Renal pelvis (tissue), 4 donors: ENCODE measurements around the gene MBNL2. TPM values are rescaled to one million over a fixed set of nuclear protein-coding genes. Genes with fewer than 3 reads are reported as not detected.

ENCODE experiments used
- DNase-seq: peaks from one replicate; pipeline ENCODE4 v3.0.0-alpha.2; 2013
- polyA plus RNA-seq, 3 donors: library from polyadenylated mRNA; unstranded; fragments of 120-200 nt; gene quantifications; one replicate each; pipeline ENCODE4 v1.2.1, GENCODE V29; 2013; ENCODE audit not compliant: insufficient read length in 3 of 3

Gene MBNL2
- polyA plus RNA-seq, 3 donors = 51.2 to 69.0 (median 68.7) TPM

DNA sequence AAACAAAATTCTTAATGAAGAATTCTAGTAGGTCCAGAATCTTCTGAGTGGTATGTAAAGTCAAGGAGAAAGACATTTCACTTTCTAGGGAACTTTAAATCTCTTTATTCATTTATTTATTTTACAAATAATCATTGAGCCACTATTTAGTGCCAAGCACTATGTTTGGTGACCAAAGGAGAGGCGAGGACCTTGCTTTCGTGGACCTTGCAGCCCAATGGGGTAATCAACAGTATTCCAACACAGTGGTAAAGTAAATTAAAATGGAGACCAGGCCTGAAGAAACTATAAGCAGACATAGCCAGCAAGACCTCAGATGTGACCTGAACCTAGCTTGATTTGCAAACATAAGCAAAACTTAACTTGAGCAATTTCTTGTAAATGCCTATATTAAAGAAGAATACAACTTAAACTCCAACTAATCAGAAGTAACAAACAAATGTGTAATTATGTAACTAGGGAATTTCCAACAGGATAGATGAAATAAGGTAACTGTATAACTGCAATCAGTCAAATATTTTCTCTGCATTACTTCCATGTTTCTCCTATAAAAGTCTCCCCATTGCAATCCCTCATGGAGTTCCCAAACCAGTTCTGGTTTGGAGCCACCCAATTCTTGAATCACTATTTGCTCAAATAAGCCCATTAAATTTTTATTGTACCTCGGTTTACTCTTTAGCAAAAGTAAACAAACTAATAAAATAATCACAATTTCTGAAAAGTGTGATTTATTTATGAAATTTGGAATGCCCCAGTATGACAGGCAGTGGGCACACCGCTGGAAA lies 67.6 kb downstream of the MBNL2 start:
- DNase-seq = no peak

DNA sequence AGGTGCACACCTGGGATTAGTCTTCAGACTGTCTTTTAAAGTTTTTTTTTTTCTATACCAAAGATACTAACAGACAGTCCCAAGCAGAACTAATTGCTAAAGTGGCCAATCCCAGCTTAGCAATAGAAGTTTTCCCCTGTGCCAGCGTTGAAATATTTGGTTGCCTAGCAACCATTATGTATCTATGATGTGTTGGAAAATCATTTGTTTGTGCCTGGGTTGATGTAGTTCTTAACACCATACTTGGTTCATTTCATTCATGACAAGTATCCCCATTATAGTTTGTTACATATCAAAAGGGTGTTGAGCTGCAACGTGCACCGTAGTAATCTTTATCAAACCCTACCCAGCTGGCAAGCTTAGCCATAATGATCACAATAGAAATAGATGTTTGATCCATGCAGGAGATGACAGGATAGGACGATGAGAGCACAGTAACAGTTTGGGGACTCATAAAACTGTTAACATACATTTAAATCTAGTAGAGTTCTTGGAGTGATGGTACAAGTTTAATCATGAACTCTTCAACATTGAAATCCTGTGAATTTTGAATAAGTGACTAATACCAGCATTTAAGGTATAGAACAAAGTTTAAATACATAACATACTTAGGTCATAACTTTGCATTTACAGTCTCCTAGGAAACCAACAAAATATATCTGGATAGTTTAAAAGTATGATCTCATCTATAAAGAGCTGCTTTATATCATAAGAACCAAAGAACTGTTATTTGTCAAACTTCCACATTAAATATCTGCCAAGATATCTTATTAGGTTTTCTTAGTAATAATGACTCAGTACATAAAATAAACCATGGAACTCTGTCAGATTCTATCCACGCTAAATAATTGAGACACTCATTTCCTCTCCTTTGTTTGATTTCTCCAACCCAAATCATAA lies 73.4 kb downstream of the MBNL2 start:
- no peak for DNase-seq

DNA sequence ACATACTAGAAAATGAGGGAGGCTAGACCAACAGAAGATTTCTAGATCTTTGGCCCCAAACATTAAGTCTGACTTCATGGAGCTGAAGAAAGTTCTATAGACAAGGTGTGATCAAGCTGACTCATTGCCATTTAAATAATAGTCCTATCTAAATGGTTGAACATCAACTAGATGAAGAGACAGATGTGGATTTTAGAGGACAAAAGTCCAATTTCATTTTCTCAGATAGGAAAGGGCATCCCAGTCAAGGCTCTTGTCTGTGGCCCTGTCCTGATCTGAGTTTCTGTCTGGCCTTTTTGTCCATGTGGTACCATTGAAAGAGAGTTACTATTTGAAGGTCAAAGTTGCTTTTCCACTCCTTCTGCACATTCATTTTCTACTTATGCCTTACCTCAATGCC lies 74.6 kb downstream of the MBNL2 start:
- no peak for DNase-seq

DNA sequence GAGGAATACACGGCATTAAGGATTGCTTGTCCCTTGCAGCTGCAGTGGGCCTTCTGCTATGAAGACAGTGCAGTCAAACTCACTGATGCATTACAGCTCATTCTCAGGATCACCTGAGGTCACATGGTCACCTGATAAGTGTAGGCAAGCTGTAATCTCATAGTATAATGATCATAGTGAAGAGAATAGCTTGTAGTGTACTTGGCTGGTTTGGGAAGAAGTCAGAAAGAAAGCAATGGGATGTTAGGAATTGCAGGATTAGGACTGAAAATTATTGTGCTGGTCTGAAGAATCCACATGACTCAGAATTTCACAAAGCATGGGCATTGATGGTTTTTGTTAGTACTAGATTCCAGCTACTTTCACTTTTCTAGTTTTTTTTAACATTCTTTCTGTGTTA lies 76.7 kb downstream of the MBNL2 start:
- DNase-seq = no peak

DNA sequence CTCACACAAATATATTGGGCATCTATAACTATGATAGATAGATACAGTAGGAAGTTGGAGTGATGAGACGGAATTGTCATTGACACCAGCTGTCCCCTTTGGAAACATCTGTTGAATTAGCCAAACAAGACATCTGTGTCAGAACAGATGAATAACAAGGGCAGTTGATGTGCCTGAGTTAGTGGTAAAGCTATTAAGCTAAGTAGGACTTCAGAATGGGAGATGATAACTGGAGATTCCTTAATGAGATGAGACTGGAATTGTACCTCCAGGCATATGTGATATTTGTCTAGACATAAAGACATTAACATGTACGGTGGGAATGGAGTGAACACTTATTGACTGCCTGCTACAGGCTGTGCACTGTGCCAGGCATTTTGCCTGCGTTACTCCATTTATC lies 78.7 kb downstream of the MBNL2 start:
- no peak for DNase-seq

DNA sequence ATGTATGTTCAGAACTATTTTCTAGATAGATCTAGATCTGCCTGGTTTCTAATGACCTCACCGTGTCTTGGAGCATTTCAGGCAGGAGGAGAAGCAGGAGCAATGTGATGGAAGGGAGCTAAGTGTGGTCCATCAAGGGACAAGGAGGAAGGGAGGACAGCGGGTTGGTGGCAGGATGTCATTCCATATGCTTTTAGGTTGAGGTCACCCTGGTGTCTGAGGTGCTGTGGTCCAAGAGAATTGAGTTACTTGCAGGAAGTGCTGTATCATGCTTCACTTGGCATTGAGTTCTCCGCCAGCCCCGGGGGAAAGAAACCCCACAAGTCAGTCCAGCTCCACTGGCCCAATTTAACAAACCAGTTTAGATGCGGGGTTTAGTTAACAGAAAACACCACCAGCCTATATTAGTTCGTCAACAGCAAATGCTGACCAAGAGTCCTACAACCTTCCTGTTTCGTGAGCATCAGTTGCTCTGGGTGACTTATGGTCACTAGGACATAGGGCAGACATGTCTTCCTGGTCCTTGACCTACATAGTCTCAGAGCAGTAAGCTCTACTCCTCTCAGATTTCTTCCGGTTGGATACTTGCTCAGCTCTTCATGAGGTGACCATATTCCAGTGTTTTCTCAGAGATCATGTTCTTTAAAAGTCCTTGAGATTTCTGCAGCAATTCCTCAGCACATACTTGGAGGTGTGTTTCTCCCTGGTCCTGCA lies 79.4 kb downstream of the MBNL2 start:
- no peak for DNase-seq

DNA sequence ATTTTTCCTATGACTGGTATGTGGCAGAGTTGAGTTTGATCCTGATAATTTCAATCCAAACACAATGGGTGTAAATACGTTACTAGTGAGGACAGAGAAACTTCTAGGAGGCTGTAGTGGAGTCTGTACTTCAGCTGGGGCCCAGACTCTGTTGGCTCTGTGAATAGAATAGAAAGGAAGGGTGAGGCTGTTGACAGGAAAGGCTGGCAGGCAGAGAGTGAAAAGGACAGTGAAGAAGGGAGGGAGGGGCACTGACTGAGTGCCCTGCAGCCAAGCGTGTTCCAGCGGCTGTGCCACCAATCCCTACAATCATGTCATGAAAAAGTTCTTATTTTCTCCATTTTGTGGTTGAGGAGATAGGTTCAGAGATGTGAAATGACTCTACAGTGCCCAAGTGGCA lies 80.5 kb downstream of the MBNL2 start:
- no peak for DNase-seq

DNA sequence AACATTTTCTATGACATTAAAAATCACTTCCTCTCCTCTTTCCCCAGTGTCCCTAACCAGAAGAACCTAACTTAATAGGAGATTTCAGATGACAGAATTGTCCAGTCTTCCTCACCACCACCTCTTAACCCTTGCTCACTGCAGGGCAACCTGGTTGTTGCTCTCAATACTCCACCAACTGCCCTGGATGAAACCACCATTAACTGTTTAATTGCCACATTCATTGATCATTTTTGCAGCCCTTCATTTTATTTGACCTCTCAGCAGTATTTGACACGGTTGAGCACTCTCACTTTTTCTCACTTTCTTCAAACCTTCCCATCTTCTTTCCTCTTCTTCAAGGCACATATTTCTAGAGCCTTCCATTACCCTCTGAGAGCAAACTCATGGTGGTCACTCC lies 84.0 kb downstream of the MBNL2 start:
- DNase-seq = no peak

DNA sequence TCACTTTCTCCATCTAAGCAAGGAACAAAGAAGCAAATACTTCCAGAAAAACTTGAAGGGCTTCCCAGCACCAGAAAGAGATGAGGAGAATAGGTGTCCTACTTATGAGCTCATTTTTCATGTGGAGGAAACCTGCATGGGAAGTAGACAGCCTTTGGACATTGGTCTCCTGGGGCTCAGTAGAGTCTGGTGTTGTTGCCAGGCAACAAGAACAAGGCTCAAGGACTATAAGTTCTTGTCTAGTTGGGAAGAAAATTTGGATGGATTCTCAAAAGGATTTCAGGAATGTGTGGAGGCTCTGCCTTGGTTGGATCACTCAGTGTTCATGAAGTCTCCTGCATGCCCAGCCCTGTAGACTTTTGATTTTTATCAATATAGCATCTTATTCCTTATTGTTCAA lies 84.5 kb downstream of the MBNL2 start:
- DNase-seq = no peak

DNA sequence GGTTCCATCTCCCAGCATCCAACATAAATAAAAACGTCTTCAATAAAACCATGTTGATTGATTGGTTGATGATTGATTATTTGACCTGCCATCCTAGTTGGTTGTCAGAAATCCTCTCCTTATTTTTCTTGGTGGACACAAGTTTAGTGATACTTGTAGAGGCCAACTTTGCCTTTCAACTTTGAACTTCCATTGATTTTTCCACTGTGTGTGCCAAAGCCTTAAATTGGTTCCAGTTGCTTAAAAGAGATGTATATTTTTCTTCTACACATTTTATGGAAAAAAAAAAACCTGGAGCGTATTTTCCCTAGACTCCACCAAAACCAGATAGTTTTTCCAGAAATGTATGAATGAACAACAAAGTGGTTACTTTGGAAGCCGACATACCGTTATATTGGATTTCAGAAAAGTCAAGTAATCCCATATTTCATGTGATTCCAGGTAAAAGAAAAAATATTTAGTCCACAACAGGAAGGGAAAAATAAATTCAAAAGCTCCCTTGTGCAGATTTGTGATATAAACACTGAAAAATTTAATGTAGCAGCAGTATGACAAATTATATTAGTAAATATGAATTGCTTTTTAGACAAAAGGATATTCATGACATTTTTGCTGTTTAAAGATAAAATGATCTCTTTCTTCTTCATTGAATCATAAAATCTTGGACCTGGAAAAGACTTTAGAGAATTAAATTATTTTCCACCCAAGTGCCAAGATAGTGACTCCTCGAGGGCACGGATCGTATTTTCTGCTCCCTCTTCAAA lies 85.2 kb downstream of the MBNL2 start:
- no peak for DNase-seq

DNA sequence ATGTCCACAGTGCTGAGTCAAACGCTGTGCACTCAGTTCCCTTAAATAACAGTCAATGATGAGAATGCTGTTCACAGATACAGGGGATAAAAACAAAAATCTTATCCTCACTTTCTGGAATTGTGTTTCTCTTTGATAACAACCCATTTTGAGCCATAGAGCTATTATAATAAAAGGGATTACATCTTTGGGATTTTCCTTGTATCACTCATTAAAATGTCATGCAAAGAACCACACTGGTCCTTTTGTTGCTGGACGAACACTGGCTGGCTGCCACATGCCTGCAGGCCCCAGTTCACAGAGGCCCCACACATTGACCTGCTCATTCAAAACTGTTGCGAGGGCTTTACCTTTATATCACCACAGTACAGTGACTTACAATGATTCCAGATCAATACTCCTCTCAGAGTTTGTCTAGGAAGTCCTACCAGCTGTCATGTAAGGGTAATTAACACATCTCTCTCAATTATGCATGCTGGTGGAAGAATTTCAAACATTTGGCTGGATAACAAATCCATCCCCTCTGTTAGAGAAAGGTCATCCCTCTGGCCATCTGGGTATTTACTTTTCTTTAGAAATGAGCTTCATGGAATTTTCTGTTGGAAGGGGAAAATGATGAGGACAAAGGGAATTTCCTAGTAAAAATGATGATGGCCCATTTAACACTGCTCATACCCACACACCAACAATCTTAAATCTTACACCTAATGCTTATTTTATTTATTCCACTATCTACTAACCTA lies 85.9 kb downstream of the MBNL2 start:
- DNase-seq = peak; percentile 35

DNA sequence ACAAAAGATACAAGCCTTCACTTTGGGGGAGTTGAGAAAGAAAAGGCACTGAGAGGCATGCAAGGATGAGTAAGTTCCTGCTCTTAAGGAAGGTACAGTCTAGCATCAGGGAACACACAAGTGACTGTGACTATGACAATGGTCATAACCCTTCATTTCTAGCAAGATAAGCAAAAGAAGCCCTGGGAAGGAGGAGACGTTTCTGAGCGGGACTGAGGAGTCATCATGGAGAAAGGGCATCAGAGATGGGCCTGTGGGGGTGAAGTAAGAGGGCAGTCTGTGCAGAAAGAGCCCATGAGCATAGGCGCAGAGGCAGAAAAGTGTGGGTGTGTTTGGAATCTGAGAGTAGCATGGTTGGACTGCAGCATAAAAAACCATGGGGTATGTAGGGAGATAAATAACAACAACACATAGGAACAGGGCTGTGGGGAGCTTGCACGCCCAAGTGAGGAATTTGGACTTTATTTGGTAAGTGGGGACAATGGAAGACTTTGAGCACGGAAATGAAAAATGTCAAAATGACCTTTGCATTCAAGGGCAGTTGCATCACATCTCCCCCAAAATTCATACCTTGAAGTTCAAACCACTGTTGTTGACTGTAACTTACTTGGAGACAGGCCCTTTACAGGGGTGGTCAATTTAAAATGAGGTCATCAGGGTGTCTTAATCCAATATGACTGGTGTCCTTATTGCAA lies 86.7 kb downstream of the MBNL2 start:
- DNase-seq = no peak

DNA sequence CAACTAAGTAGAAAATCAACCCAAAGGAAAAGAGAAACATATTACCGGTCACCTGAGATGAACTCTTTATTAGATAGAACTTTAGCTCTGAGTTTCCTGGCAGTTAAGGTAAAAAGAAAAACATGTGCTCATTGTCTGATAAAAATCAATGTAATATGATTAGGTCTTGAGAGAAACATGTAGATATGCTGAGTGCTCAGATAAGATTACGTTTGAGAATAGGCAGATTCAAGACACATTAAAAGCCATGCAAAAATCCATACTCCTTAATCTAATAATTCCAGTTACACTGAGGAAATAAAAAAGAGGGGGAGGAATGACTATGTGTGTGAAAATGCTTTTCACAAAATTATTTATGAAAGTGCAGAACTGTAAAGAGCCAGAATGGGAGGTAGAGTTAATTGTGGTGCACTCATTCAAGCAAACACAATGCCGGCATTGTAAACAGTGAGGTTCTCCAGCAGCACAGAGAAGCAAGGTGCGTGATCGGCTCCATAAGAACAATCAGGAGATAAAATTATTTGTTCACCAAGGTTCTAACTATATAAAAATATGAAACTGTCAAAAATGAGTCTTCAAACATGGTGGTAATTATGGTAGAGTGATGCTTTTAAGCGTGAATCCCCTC lies 88.8 kb downstream of the MBNL2 start:
- DNase-seq = no peak

DNA sequence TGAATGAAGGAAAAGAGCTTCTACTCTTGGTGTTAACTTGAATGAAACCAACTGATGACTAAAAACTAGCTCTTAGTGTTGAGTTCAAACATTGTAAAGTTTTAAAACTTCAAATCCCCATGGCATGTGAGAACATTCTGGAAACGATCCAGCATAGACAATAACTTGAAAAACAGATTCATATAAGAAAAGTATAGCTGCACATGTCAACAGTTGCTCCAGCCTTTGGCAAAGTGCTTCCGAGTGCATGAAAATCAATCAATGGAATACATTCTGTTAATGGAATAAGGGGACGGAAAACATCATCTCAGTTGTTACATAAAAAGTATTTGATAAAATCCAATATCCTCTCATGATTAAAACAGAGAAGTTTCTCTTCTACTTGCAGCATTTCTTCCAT lies 89.8 kb downstream of the MBNL2 start:
- DNase-seq = no peak

DNA sequence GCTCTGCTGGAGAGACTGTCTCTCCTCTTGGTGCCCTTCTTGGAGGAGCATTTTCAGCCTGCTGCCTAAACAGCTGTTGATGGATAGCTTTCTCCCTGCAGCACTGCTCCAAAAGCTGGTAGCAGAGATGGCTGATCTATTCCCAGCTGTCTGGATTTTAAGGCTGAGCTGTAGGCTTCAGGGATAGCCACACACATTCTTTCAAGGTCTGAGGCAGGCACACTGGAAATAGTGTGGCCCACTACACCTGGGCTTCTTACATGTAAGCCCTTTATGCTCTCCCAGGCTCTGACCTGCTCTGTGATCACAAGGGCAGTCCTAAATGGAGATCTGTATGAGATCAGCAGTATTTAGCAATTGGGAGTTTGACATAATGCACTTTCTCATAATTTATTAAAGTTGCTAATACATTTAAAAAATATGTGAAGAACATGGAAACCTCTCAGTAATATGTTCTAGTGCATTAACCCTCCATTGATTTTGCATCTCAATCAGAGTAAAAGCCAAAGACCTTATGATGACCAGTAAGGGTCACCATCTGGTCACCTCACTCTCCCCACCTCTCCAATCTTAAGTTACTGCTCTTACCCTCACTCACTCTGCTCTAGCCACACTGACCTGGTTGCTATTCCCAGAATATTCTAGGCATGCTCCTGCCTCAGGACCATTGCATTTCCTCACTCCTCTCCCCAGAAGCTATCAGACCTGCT lies 91.6 kb downstream of the MBNL2 start:
- DNase-seq = no peak

DNA sequence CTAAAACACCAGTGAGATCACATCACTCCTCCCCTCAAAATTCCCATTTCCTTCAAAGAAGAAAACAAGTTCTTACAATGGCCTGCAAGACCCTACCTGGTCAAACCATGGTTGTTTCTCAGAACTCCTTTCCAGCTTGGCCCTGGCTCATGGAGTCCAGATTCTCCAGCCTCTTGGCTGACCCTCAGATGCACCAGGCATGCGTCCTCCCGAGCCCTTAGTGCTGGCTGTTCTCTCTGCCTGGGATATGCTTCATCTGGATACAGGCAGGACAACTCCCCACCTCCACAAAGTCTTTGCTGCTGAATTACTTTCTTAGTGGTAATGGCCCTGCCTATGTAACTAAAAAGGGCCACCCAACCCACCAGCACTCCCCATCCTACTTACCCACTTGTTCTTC lies 94.3 kb downstream of the MBNL2 start:
- no peak for DNase-seq

DNA sequence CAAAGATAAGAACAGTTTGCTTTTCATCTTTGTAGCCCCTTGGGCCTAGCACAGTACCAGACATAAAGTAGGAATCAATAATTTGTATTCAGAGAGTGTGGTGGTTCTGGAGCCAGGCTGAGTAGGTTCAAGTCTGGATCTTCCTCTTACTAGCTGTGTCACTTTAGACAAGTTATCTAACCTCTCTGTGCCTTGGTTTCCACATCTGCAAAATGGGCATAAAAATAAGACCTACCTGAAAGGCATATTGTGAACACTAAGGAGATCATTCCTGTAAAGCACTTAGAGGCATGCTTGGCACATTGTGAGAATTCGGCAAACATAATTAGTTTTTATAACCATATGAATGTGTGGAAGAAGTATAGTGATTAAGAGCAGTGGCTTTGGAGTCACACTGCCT lies 95.8 kb downstream of the MBNL2 start:
- no peak for DNase-seq

DNA sequence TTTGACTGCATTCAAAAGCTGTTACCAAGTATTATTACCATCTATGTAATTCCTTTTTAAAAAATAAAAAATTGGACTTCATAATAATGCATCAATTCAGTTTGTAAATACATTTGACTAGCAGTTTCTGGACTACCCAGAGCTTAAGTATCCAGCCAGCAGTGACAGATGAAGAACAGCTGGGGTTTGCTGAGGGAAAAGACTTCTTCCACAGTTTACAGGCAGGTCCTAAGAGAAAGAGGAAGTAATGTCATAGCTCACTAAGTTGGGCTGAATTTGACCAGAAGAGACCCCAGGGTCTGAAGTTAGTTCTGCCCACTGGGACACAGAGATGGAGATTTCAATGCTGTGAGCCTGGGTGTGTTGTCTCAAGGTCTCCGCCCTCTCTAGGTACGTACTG lies 96.4 kb downstream of the MBNL2 start:
- peak; percentile 50 for DNase-seq

DNA sequence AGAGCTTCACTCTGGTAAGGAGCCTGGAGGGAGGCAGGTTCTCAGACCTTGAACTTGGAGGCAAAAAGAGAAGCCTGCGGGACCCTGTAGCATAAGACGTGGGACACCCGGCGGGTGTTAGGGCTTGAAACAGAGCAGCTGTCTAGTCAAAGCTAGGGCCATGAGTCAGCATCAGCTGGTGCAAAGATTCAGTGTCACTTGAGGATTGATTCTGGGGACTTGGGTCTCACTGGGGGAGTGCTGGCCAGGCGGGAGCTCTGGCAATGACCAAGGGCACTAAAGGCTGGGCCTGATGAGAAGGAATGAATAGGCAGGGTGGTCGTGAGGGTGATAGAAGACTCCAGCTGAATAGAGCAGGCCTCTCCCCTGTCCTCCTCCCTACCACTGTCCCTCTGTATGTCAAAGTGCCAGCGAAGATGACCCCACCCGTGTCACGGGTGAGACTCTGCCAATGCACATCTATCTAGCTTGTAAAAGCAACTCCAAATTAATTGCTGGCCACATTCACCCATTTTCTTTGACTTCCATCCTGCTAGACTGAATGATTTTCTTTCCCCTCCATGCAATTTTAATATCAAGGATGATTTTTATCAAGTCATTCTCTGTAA lies 97.1 kb downstream of the MBNL2 start:
- DNase-seq = peak; percentile 42
